PC-9 (cell line): ENCODE measurements around the gene UNC13C.

Experiments used
- CTCF ChIP-seq: fragments of 200-600 bp; sonication (generic); conservative IDR thresholded peaks from 2 replicates; pipeline ENCODE4 v1.6.1; 2017; ENCODE audit warnings: mixed run types, antibody characterized with exemption, mild to moderate bottlenecking, moderate library complexity
- EZH2 ChIP-seq: fragments of 200-600 bp; sonication (generic); IDR thresholded peaks from 2 replicates; pipeline ENCODE4 v1.8.0; 2017; ENCODE audit warnings: antibody characterized with exemption, low read depth

- TF ChIP-seq CTCF (0 out of 2 replicates have a peak, but pooled peaks have one; percentile 25), EZH2 (no peak)
Observed at GRCh38 chr15:54273928-54274327, 295.7 kb downstream of the UNC13C start.
